Caco-2 (cell line): ENCODE data around the gene SELENON. TPM values are rescaled to one million over a fixed set of nuclear protein-coding genes. Genes with fewer than 3 reads are reported as not detected.
A peak's percentile ranks its signal among the peaks of the same experiment; 100 is the strongest.
"Not testable (repeated sequence)": the region's sequence is repeated elsewhere in the genome, so short reads cannot be mapped to it uniquely, and the experiment has no call there.

ENCODE experiments used
- BruUV-seq: library from RNA; stranded (reverse); fragments of 400-500 nt; replicated peaks from 2 replicates; lab custom pipeline; 2021; lab: Mats Ljungman, UMichigan
- CTCF ChIA-PET: fragments of 300-600 bp; sonication (Branson Sonifier 250); formaldehyde crosslinking; loops from one replicate; lab custom pipeline; 2022; ENCODE audit warnings: antibody characterized with exemption; lab: Charles Lee
- POLR2A ChIA-PET: fragments of 300-600 bp; sonication (Branson Sonifier 250); formaldehyde crosslinking; loops from one replicate; lab custom pipeline; 2022; ENCODE audit warnings: antibody characterized with exemption; lab: Charles Lee
- DNase-seq, 2 experiments: peaks; one replicate each; pipeline versions ENCODE4 v3.0.0 to v3.0.0-alpha.2; 2020 to 2022
- H3K27me3 ChIP-seq: replicated peaks from 2 replicates; pipeline ENCODE4 v1.6.0; 2011; ENCODE audit warnings: low read length; ENCODE audit not compliant: control insufficient read depth, insufficient read depth
- H3K36me3 ChIP-seq: 2 replicates; pipeline ENCODE4 v1.5.1; 2011; ENCODE audit warnings: low read length; ENCODE audit not compliant: control insufficient read depth, insufficient read depth
- H3K4me1 ChIP-seq: fragments of 250-450 bp; sonication (Bioruptor Pico); 2 replicates; pipeline ENCODE4 v1.5.1; 2020; ENCODE audit warnings: mild to moderate bottlenecking
- H3K4me3 ChIP-seq: 2 replicates; pipeline ENCODE4 v1.5.1; 2011; ENCODE audit warnings: low read depth, mild to moderate bottlenecking, control low read depth, low read length
- H3K9me3 ChIP-seq: fragments of 250-450 bp; sonication (Bioruptor Pico); 2 replicates; pipeline ENCODE4 v1.5.1; 2020; ENCODE audit warnings: mild to moderate bottlenecking, moderate library complexity
- H3K27ac Mint-ChIP-seq: one replicate; pipeline ENCODE4 v1.8.0; 2022; ENCODE audit warnings: mixed read lengths; ENCODE audit not compliant: unreplicated experiment
- H3K27me3 Mint-ChIP-seq: one replicate; pipeline ENCODE4 v1.8.0; 2022; ENCODE audit warnings: mixed read lengths; ENCODE audit not compliant: insufficient read depth, unreplicated experiment
- H3K36me3 Mint-ChIP-seq: one replicate; pipeline ENCODE4 v1.8.0; 2022; ENCODE audit warnings: mild to moderate bottlenecking, mixed read lengths; ENCODE audit not compliant: insufficient read depth, unreplicated experiment
- H3K4me1 Mint-ChIP-seq: one replicate; pipeline ENCODE4 v1.8.0; 2022; ENCODE audit warnings: low read depth, mixed read lengths; ENCODE audit not compliant: unreplicated experiment
- H3K4me3 Mint-ChIP-seq: one replicate; pipeline ENCODE4 v1.8.0; 2022; ENCODE audit warnings: mild to moderate bottlenecking, moderate library complexity, mixed read lengths; ENCODE audit not compliant: unreplicated experiment
- H3K9me3 Mint-ChIP-seq: one replicate; pipeline ENCODE4 v1.8.0; 2022; ENCODE audit warnings: mixed read lengths; ENCODE audit not compliant: unreplicated experiment
- CTCF ChIP-seq, 2 experiments: fragments of 200-600 bp in 1 of 2; IDR thresholded peaks; 1 replicate in 1 of 2; 2 replicates in 1 of 2; pipeline versions ENCODE4 v1.5.1 to v1.8.0; 2011 to 2022; ENCODE audit warnings: antibody characterized with exemption in 1 of 2, control low read depth in 1 of 2, inconsistent platforms in 1 of 2, low read depth in 1 of 2, low read length in 1 of 2, mild to moderate bottlenecking in 1 of 2, moderate library complexity in 1 of 2; ENCODE audit not compliant: insufficient read depth in 1 of 2, severe bottlenecking in 1 of 2, unreplicated experiment in 1 of 2
- intact Hi-C: fragments of 100-400 bp; cut with micrococcal nuclease; formaldehyde crosslinking; loops from one replicate; pipeline ENCODE4 v1.10.0; 2022; ENCODE audit not compliant: unreplicated experiment
- total RNA-seq: library from RNA; stranded (reverse); gene quantifications from 2 replicates; pipeline ENCODE4 v1.2.3, GENCODE V29; 2022

SELENON gene
- total RNA-seq, 1 experiment from 2014 or later: 58.3 TPM

GRCh38 chr1:25837262-25837875, 37.4 kb downstream of the SELENON start:
- intact Hi-C loops: loop anchor here (1.0 kb wide), 4 partner anchors 53 to 173 kb away; partner anchors contain the start of gene PAFAH2
- H3K9me3 ChIP-seq: no peaks in the 10 kb centered on the region
- H3K36me3 ChIP-seq: peaks cover 1% of the 10 kb centered on the region; the same call in 1 of the 2 replicates
- no peak overlapping the region for H3K4me3 Mint-ChIP-seq
- peak in 1 of 2 experiments; percentile 15 for DNase-seq
- peak overlapping the region; percentile 50 for H3K27ac Mint-ChIP-seq
- H3K4me1 ChIP-seq: no peaks in the 10 kb centered on the region
- H3K4me1 Mint-ChIP-seq: peaks cover 6% of the 10 kb centered on the region
- H3K27me3 ChIP-seq: no peaks in the 10 kb centered on the region
- H3K4me3 ChIP-seq: no peak overlapping the region
- no peaks in the 10 kb centered on the region for H3K9me3 Mint-ChIP-seq
- peaks cover 34% of the 10 kb centered on the region for H3K36me3 Mint-ChIP-seq
- BruUV-seq: no TSS peak
- CTCF ChIA-PET: interaction anchor here (0.9 to 1.3 kb wide), 7 partner anchors 17 to 192 kb away, joined by 3 to 8 read pairs (median 4); partner anchors contain the start of genes MTFR1L, PAFAH2 and PAQR7
- POLR2A ChIA-PET: no interaction called here
- peak; percentile 24 to 60 for TF ChIP-seq CTCF (IDR thresholded peaks at IDR 0.05; ENCODE audit: insufficient read depth in 1 of 2, low read depth in 1 of 2, low read length in 1 of 2, severe bottlenecking in 1 of 2, unreplicated experiment in 1 of 2)
- H3K27me3 Mint-ChIP-seq: no peaks in the 10 kb centered on the region

GRCh38 chr1:25839808-25840207, 39.8 kb downstream of the SELENON start:
- CTCF ChIA-PET, H3K4me1 Mint-ChIP-seq, H3K27ac Mint-ChIP-seq, H3K9me3 Mint-ChIP-seq, POLR2A ChIA-PET, H3K4me3 Mint-ChIP-seq, H3K9me3 ChIP-seq, intact Hi-C loops, DNase-seq, H3K36me3 ChIP-seq, H3K4me1 ChIP-seq, H3K27me3 ChIP-seq, H3K27me3 Mint-ChIP-seq, BruUV-seq, H3K4me3 ChIP-seq: not testable (repeated sequence)
- H3K36me3 Mint-ChIP-seq: peaks cover 20% of the 10 kb centered on the region

GRCh38 chr1:25843483-25843882, 43.5 kb downstream of the SELENON start:
- peaks cover 1% of the 10 kb centered on the region for H3K4me1 ChIP-seq
- ChIA-PET CTCF (no interaction called here), POLR2A (no interaction called here)
- no peak overlapping the region for H3K4me3 ChIP-seq
- H3K9me3 Mint-ChIP-seq: no peaks in the 10 kb centered on the region
- DNase-seq: no peak
- peaks cover 9% of the 10 kb centered on the region for H3K36me3 Mint-ChIP-seq
- H3K4me3 Mint-ChIP-seq: no peak overlapping the region
- no peak overlapping the region for H3K27ac Mint-ChIP-seq
- peaks cover 12% of the 10 kb centered on the region for H3K4me1 Mint-ChIP-seq
- intact Hi-C loops: no loop called here
- no peak for TF ChIP-seq CTCF (IDR thresholded peaks at IDR 0.05; ENCODE audit: insufficient read depth in 1 of 2, low read depth in 1 of 2, low read length in 1 of 2, severe bottlenecking in 1 of 2, unreplicated experiment in 1 of 2)
- no peaks in the 10 kb centered on the region for H3K27me3 Mint-ChIP-seq
- H3K9me3 ChIP-seq: no peaks in the 10 kb centered on the region
- H3K36me3 ChIP-seq: no peaks in the 10 kb centered on the region
- H3K27me3 ChIP-seq: no peaks in the 10 kb centered on the region
- no TSS peak for BruUV-seq
